Prostate gland (tissue), 2 donors: Measurements from ENCODE around the gene ARHGEF40.

Experiments used
- POLR2A ChIP-seq: fragments of 450-650 bp; IDR thresholded peaks from one replicate; pipeline ENCODE4 v1.6.1; 2016; ENCODE audit warnings: antibody characterized with exemption, mild to moderate bottlenecking
- TF ChIP-seq, protein P1 (sequence below), 4 experiments: fragments of 200-600 bp in 2 of 4; fragments of 450-650 bp in 2 of 4; sonication (generic) in 2 of 4; IDR thresholded peaks; 1 replicate in 3 of 4; 2 replicates in 1 of 4; pipeline ENCODE4 v1.5.1; 2016 to 2019; ENCODE audit warnings: antibody characterized with exemption in 4 of 4, mild to moderate bottlenecking in 2 of 4, moderate library complexity in 2 of 4

DNA sequence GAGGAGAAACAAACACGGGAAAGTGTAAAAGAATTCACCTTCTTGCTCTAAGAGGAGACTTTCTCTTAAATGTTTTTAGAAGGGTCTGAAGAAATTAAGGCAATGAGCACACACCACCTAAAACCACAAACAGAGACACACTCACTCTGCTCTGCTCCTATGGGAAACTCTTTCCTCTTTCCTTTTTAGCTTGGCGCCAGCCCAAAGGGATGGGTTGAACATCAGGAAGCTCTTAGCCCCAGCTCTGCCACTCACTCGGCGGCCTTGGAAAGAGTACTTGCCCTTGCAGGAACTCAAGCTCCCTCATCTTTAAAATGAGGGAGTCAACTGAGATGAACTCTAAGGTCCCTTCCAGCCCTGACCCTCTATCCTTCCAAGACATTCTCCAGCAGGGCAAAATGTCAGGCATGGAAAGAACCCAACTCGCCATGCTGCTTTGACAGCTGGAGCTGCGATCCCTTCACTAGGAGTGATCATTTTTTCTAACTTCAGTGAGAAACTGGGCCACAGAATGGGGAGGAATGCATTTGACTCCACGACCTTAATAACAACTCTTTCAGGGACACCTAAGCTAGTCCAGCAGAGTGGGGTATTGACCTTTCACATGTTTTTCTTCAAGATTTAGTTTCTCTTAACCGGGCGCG is 13.5 kb upstream of the ARHGEF40 start:
- TF ChIP-seq, protein P1, sequence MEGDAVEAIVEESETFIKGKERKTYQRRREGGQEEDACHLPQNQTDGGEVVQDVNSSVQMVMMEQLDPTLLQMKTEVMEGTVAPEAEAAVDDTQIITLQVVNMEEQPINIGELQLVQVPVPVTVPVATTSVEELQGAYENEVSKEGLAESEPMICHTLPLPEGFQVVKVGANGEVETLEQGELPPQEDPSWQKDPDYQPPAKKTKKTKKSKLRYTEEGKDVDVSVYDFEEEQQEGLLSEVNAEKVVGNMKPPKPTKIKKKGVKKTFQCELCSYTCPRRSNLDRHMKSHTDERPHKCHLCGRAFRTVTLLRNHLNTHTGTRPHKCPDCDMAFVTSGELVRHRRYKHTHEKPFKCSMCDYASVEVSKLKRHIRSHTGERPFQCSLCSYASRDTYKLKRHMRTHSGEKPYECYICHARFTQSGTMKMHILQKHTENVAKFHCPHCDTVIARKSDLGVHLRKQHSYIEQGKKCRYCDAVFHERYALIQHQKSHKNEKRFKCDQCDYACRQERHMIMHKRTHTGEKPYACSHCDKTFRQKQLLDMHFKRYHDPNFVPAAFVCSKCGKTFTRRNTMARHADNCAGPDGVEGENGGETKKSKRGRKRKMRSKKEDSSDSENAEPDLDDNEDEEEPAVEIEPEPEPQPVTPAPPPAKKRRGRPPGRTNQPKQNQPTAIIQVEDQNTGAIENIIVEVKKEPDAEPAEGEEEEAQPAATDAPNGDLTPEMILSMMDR (IDR thresholded peaks at IDR 0.05): no peak
- no peak for TF ChIP-seq POLR2A
